PC-9 (cell line): ENCODE data around the gene PITX3. TPM values are rescaled to one million over a fixed set of nuclear protein-coding genes. Genes with fewer than 3 reads are reported as not detected.
"Not testable (repeated sequence)": the region's sequence is repeated elsewhere in the genome, so short reads cannot be mapped to it uniquely, and the experiment has no call there.

ENCODE experiments used
- BruUV-seq: library from RNA; stranded (reverse); fragments of 400-500 nt; replicated peaks from 2 replicates; lab custom pipeline; 2021; lab: Mats Ljungman, UMichigan
- CTCF ChIA-PET: fragments of 300-600 bp; sonication (Branson Sonifier 250); formaldehyde crosslinking; loops from one replicate; lab custom pipeline; 2022; ENCODE audit warnings: antibody characterized with exemption; lab: Charles Lee
- POLR2A ChIA-PET: fragments of 300-600 bp; sonication (Branson Sonifier 250); formaldehyde crosslinking; loops from one replicate; lab custom pipeline; 2022; ENCODE audit warnings: antibody characterized with exemption; ENCODE audit not compliant: unreplicated experiment; lab: Charles Lee
- DNase-seq, 2 experiments: peaks; one replicate each; pipeline versions ENCODE4 v3.0.0 to v3.0.0-alpha.2; 2015 to 2022; ENCODE audit warnings: mixed read lengths in 1 of 2
- H2AFZ ChIP-seq: fragments of 200-600 bp; sonication (generic); 2 replicates; pipeline ENCODE4 v1.8.1; 2017; ENCODE audit warnings: antibody characterized with exemption
- H3F3A ChIP-seq: fragments of 200-600 bp; sonication (generic); 2 replicates; pipeline ENCODE4 v1.8.1; 2017; ENCODE audit warnings: antibody characterized with exemption, mild to moderate bottlenecking, low read depth; ENCODE audit not compliant: insufficient read depth
- H3K27ac ChIP-seq: fragments of 200-600 bp; sonication (generic); 2 replicates; pipeline ENCODE4 v1.6.1; 2016; ENCODE audit warnings: mixed run types
- H3K27me3 ChIP-seq: fragments of 200-600 bp; sonication (generic); 2 replicates; pipeline ENCODE4 v1.6.1; 2016; ENCODE audit warnings: low read depth, mixed run types; ENCODE audit not compliant: insufficient read depth
- H3K36me3 ChIP-seq: fragments of 200-600 bp; sonication (generic); 2 replicates; pipeline ENCODE4 v1.6.1; 2016; ENCODE audit warnings: low read depth, mixed run types
- H3K4me1 ChIP-seq: fragments of 200-600 bp; sonication (generic); replicated peaks from 2 replicates; pipeline ENCODE4 v1.6.1; 2016; ENCODE audit warnings: mixed run types; ENCODE audit not compliant: insufficient read depth
- H3K4me2 ChIP-seq: fragments of 200-600 bp; sonication (generic); 2 replicates; pipeline ENCODE4 v1.6.1; 2017; ENCODE audit warnings: mixed run types
- H3K4me3 ChIP-seq: fragments of 200-600 bp; sonication (generic); 2 replicates; pipeline ENCODE4 v1.6.1; 2016; ENCODE audit warnings: mixed run types
- H3K79me2 ChIP-seq: fragments of 200-600 bp; sonication (generic); 2 replicates; pipeline ENCODE4 v1.6.1; 2017; ENCODE audit warnings: low read depth, mixed run types
- H3K9me2 ChIP-seq: fragments of 200-600 bp; sonication (generic); 2 replicates; pipeline ENCODE4 v1.8.1; 2017; ENCODE audit warnings: mild to moderate bottlenecking; ENCODE audit not compliant: insufficient read depth
- H3K9me3 ChIP-seq: fragments of 200-600 bp; sonication (generic); 2 replicates; pipeline ENCODE4 v1.8.1; 2016; ENCODE audit warnings: low read depth; ENCODE audit not compliant: insufficient read depth
- H4K20me1 ChIP-seq: fragments of 200-600 bp; sonication (generic); 2 replicates; pipeline ENCODE4 v1.8.1; 2017; ENCODE audit not compliant: insufficient read depth
- CTCF ChIP-seq: fragments of 200-600 bp; sonication (generic); conservative IDR thresholded peaks from 2 replicates; pipeline ENCODE4 v1.6.1; 2017; ENCODE audit warnings: mixed run types, antibody characterized with exemption, mild to moderate bottlenecking, moderate library complexity
- EZH2 ChIP-seq: fragments of 200-600 bp; sonication (generic); IDR thresholded peaks from 2 replicates; pipeline ENCODE4 v1.8.0; 2017; ENCODE audit warnings: antibody characterized with exemption, low read depth
- intact Hi-C: fragments of 100-400 bp; cut with micrococcal nuclease; formaldehyde crosslinking; loops from one replicate; pipeline ENCODE4 v1.10.0; 2022; ENCODE audit not compliant: unreplicated experiment
- total RNA-seq: library from RNA; stranded (reverse); gene quantifications from 2 replicates; pipeline ENCODE4 v1.2.3, GENCODE V29; 2021

PITX3 gene
- total RNA-seq, 1 experiment from 2014 or later: not detected

GRCh38 chr10:102222797-102223196 is 18.5 kb downstream of the PITX3 start:
- H4K20me1 ChIP-seq: no peaks in the 10 kb centered on the region
- peaks cover 7% of the 10 kb centered on the region for H3K4me1 ChIP-seq
- no TSS peak for BruUV-seq
- H3K36me3 ChIP-seq: no peaks in the 10 kb centered on the region
- no peaks in the 10 kb centered on the region for H3K79me2 ChIP-seq
- ChIA-PET POLR2A (no interaction called here), CTCF (no interaction called here)
- H3K4me3 ChIP-seq: no peak overlapping the region
- H3K27me3 ChIP-seq: no peaks in the 10 kb centered on the region
- H3K4me2 ChIP-seq: no peak overlapping the region
- intact Hi-C loops: no loop called here
- H3F3A ChIP-seq: peaks cover 4% of the 10 kb centered on the region; the same call in 1 of the 2 replicates
- H3K27ac ChIP-seq: no peak overlapping the region
- TF ChIP-seq CTCF (no peak), EZH2 (no peak)
- H3K9me2 ChIP-seq: no peaks in the 10 kb centered on the region
- H2AFZ ChIP-seq: no peak overlapping the region
- H3K9me3 ChIP-seq: no peaks in the 10 kb centered on the region
- no peak for DNase-seq

- DNase-seq: no peak
- Histone ChIP-seq H3K4me3 (no peak overlapping the region), H3K79me2 (no peaks in the 10 kb centered on the region), H3K9me3 (no peaks in the 10 kb centered on the region), H3K4me2 (no peak overlapping the region), H3K27me3 (no peaks in the 10 kb centered on the region), H3K4me1 (no peaks in the 10 kb centered on the region; the same call in 1 of the 2 replicates), H3K27ac (no peak overlapping the region), H2AFZ (no peak overlapping the region), H4K20me1 (no peaks in the 10 kb centered on the region), H3K36me3 (no peaks in the 10 kb centered on the region), H3K9me2 (no peaks in the 10 kb centered on the region), H3F3A (no peaks in the 10 kb centered on the region)
- intact Hi-C loops: no loop called here
- BruUV-seq: no TSS peak
- CTCF ChIA-PET: interaction anchor here (0.6 kb wide), 1 partner anchor 39 kb away, joined by 16 read pairs; no protein-coding TSS in a partner anchor
- POLR2A ChIA-PET: no interaction called here
- TF ChIP-seq EZH2: no peak
- no peak for TF ChIP-seq CTCF
Observed at GRCh38 chr10:102220612-102221011, 20.7 kb downstream of the PITX3 start.

- H3K27ac ChIP-seq: no peak overlapping the region
- intact Hi-C loops: no loop called here
- H3K36me3 ChIP-seq: no peaks in the 10 kb centered on the region
- H3K4me2 ChIP-seq: no peak overlapping the region
- H4K20me1 ChIP-seq: no peaks in the 10 kb centered on the region
- no peaks in the 10 kb centered on the region for H3F3A ChIP-seq
- TF ChIP-seq EZH2 (no peak), CTCF (no peak)
- ChIA-PET CTCF (no interaction called here), POLR2A (interaction anchor here (0.6 kb wide), 1 partner anchor 17 kb away, joined by 50 read pairs; no protein-coding TSS in a partner anchor)
- H3K4me1 ChIP-seq: no peaks in the 10 kb centered on the region
- BruUV-seq: no TSS peak
- H3K27me3 ChIP-seq: no peaks in the 10 kb centered on the region
- no peak overlapping the region for H2AFZ ChIP-seq
- H3K79me2 ChIP-seq: no peaks in the 10 kb centered on the region
- no peak for DNase-seq
- H3K9me2 ChIP-seq: no peaks in the 10 kb centered on the region
- no peak overlapping the region for H3K4me3 ChIP-seq
- H3K9me3 ChIP-seq: no peaks in the 10 kb centered on the region
Observed at GRCh38 chr10:102219370-102219769, 21.9 kb downstream of the PITX3 start.

GRCh38 chr10:102213599-102213998 is 27.7 kb downstream of the PITX3 start:
- H3K79me2 ChIP-seq, intact Hi-C loops, H3K9me2 ChIP-seq, H3K4me3 ChIP-seq, H2AFZ ChIP-seq, H3K36me3 ChIP-seq, BruUV-seq, H3F3A ChIP-seq, DNase-seq, H3K4me2 ChIP-seq, H4K20me1 ChIP-seq, POLR2A ChIA-PET, H3K27me3 ChIP-seq, H3K4me1 ChIP-seq, H3K27ac ChIP-seq, H3K9me3 ChIP-seq, CTCF ChIA-PET: not testable (repeated sequence)
